A673 (cell line): ENCODE results near the gene GTPBP6. TPM values are rescaled to one million over a fixed set of nuclear protein-coding genes. Genes with fewer than 3 reads are reported as not detected.

Experiments used
- BruUV-seq: library from RNA; stranded (reverse); fragments of 400-500 nt; replicated peaks from 2 replicates; lab custom pipeline; 2021; lab: Mats Ljungman, UMichigan
- CTCF ChIA-PET: fragments of 300-600 bp; sonication (Branson Sonifier 250); formaldehyde crosslinking; loops from one replicate; lab custom pipeline; 2022; ENCODE audit warnings: antibody characterized with exemption; lab: Charles Lee
- POLR2A ChIA-PET: fragments of 300-600 bp; sonication (Branson Sonifier 250); formaldehyde crosslinking; loops from one replicate; lab custom pipeline; 2022; ENCODE audit warnings: antibody characterized with exemption; ENCODE audit not compliant: low non-redundant PET; lab: Charles Lee
- DNase-seq: peaks from one replicate; pipeline ENCODE4 v3.0.0-alpha.2; 2015; ENCODE audit warnings: low spot score
- H3K27ac ChIP-seq: fragments of 200-600 bp; sonication (generic); 2 replicates; pipeline ENCODE4 v1.5.1; 2016; ENCODE audit warnings: mixed run types, low read depth, mild to moderate bottlenecking, mixed read lengths, antibody characterized with exemption, low read length; ENCODE audit not compliant: poor library complexity, severe bottlenecking
- H3K27me3 ChIP-seq: fragments of 200-600 bp; sonication (generic); replicated peaks from 2 replicates; pipeline ENCODE4 v1.6.1; 2017; ENCODE audit warnings: mixed run types, low read depth, mild to moderate bottlenecking, mixed read lengths, antibody characterized with exemption, low read length; ENCODE audit not compliant: insufficient read depth, poor library complexity
- H3K36me3 ChIP-seq: fragments of 200-600 bp; sonication (generic); 2 replicates; pipeline ENCODE4 v1.6.1; 2016; ENCODE audit warnings: mixed run types, mild to moderate bottlenecking, mixed read lengths, antibody characterized with exemption, low read length; ENCODE audit not compliant: insufficient read depth, poor library complexity, severe bottlenecking
- H3K4me1 ChIP-seq: fragments of 200-600 bp; sonication (generic); 2 replicates; pipeline ENCODE4 v1.6.1; 2017; ENCODE audit warnings: mixed run types, mild to moderate bottlenecking, mixed read lengths, antibody characterized with exemption, low read length; ENCODE audit not compliant: insufficient read depth, poor library complexity, severe bottlenecking
- H3K4me3 ChIP-seq: fragments of 200-600 bp; sonication (generic); 2 replicates; pipeline ENCODE4 v1.5.1; 2016; ENCODE audit warnings: low read depth, mixed run types, mild to moderate bottlenecking, mixed read lengths, low read length; ENCODE audit not compliant: poor library complexity, severe bottlenecking
- H3K9me3 ChIP-seq: fragments of 200-600 bp; sonication (generic); 2 replicates; pipeline ENCODE4 v1.6.1; 2016; ENCODE audit warnings: mixed run types, low read depth, mild to moderate bottlenecking, mixed read lengths, antibody characterized with exemption, low read length; ENCODE audit not compliant: poor library complexity, severe bottlenecking
- EZH2 ChIP-seq: fragments of 200-600 bp; sonication (generic); IDR thresholded peaks from 2 replicates; pipeline ENCODE4 v1.6.1; 2017; ENCODE audit warnings: borderline replicate concordance, low read depth, mild to moderate bottlenecking, mixed read lengths, antibody characterized with exemption, low read length; ENCODE audit not compliant: poor library complexity, severe bottlenecking
- intact Hi-C: fragments of 100-400 bp; cut with micrococcal nuclease; formaldehyde crosslinking; loops from one replicate; pipeline ENCODE4 v1.10.0; 2022; ENCODE audit not compliant: unreplicated experiment
- total RNA-seq: library from RNA; stranded (reverse); gene quantifications from 2 replicates; pipeline ENCODE4 v1.2.3, GENCODE V29; 2021
- TF ChIP-seq, protein P1 (sequence below): fragments of 300-800, 200-600 bp; sonication (generic); conservative IDR thresholded peaks from 2 replicates; pipeline ENCODE4 v1.5.1; 2017; ENCODE audit warnings: low read depth, mild to moderate bottlenecking, antibody characterized with exemption, low read length, moderate library complexity, mixed read lengths

The GTPBP6 gene
- total RNA-seq, 1 experiment from 2014 or later, result 85.1 TPM

DNA sequence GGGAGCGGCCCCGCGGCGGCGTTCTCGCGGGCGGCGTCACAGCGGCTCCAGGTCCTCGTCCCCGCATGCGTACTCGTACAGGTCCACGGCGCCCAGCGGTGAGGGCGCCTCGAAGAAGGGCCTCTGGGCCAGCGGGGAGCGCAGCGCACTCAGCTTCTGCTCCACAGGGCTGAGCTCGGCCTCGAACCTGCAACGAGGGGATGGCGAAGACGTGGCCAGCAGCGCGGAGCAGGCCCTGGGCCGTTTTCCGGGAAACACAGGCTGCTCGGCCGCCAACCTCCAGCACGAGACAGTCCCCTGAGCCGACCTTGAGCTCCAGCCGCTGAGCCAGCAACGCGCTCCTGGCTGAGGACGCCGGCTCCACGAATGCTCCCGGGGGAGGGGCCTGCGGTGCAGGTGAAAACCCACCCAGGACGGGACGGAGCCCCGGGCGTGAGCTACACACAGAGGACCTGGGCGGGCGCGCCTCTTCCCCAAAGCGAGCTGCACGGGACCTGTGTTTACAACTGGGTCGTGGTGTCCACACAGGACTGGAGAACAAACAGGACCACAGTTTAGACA lies 15.8 kb upstream of the GTPBP6 start:
- no peaks in the 10 kb centered on the region for H3K27me3 ChIP-seq
- H3K36me3 ChIP-seq, result no peaks in the 10 kb centered on the region
- no peaks in the 10 kb centered on the region for H3K9me3 ChIP-seq
- H3K4me1 ChIP-seq, result peaks cover 7% of the 10 kb centered on the region
- DNase-seq, result no peak
- no TSS peak for BruUV-seq
- CTCF ChIA-PET, result no interaction called here
- no peak overlapping the region for H3K27ac ChIP-seq
- no peak overlapping the region for H3K4me3 ChIP-seq
- TF ChIP-seq, protein P1, sequence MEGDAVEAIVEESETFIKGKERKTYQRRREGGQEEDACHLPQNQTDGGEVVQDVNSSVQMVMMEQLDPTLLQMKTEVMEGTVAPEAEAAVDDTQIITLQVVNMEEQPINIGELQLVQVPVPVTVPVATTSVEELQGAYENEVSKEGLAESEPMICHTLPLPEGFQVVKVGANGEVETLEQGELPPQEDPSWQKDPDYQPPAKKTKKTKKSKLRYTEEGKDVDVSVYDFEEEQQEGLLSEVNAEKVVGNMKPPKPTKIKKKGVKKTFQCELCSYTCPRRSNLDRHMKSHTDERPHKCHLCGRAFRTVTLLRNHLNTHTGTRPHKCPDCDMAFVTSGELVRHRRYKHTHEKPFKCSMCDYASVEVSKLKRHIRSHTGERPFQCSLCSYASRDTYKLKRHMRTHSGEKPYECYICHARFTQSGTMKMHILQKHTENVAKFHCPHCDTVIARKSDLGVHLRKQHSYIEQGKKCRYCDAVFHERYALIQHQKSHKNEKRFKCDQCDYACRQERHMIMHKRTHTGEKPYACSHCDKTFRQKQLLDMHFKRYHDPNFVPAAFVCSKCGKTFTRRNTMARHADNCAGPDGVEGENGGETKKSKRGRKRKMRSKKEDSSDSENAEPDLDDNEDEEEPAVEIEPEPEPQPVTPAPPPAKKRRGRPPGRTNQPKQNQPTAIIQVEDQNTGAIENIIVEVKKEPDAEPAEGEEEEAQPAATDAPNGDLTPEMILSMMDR, result no peak
- TF ChIP-seq EZH2, result no peak
- POLR2A ChIA-PET, result no interaction called here
- intact Hi-C loops, result no loop called here

GRCh38 chrX:333611-334311 lies 15.2 kb upstream of the GTPBP6 start:
- Histone ChIP-seq H3K27me3 (no peaks in the 10 kb centered on the region), H3K4me3 (no peak overlapping the region), H3K4me1 (peaks cover 7% of the 10 kb centered on the region), H3K27ac (no peak overlapping the region), H3K9me3 (no peaks in the 10 kb centered on the region), H3K36me3 (no peaks in the 10 kb centered on the region)
- CTCF ChIA-PET, result no interaction called here
- no TSS peak for BruUV-seq
- intact Hi-C loops, result no loop called here
- no peak for DNase-seq
- TF ChIP-seq, protein P1, result no peak
- no peak for TF ChIP-seq EZH2
- POLR2A ChIA-PET, result no interaction called here

DNA sequence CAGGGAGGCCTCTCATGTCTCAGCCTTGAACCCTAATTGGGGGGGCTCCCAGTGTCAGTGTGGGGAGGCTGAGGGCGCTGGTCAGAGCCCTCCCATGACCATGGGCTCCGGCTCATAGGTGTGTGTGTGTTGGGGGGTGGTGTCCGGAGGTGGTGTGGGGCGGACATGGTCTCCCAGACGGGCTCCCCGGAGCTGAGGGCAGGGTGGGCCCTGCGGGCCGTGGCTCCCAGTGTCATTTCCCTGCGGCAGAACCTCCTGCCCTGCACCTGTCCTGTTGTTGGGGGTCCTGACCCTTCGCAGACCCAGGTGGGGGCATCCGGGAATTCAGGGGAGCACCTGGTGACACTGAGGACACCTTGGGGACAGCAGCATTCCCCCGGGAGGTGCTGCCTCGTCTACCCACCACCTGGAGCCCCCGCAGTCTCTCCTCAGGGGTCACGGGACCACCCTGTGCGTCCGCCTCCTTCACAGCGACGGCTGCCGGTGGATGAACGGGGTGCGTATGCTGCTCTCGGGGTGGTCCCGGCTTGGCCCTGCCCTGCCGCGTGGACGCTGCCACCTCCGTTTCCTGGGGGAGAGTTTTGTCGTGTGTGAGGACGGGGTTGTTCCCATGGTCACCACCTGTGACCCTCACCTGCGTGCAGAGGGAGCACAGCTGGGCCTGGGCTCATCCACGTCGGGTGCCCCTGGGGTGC lies 14.5 kb upstream of the GTPBP6 start:
- ChIA-PET CTCF (no interaction called here), POLR2A (no interaction called here)
- Histone ChIP-seq H3K27me3 (no peaks in the 10 kb centered on the region), H3K36me3 (no peaks in the 10 kb centered on the region), H3K27ac (no peak overlapping the region), H3K4me1 (peaks cover 7% of the 10 kb centered on the region), H3K4me3 (no peak overlapping the region), H3K9me3 (no peaks in the 10 kb centered on the region)
- DNase-seq, result no peak
- no peak for TF ChIP-seq EZH2
- TF ChIP-seq, protein P1, result no peak
- intact Hi-C loops, result no loop called here
- BruUV-seq, result no TSS peak
